CD4-positive, alpha-beta T cell (primary cell): Measurements from ENCODE around the gene RETREG3. TPM values are rescaled to one million over a fixed set of nuclear protein-coding genes. Genes with fewer than 3 reads are reported as not detected.
A peak's percentile ranks its signal among the peaks of the same experiment; 100 is the strongest.

Experiments
- ATAC-seq: fragments of 200-7000 bp; cut with Tn5 transposase; one replicate; pipeline ENCODE4 v1.10.0; 2022; ENCODE audit warnings: mild to moderate bottlenecking; ENCODE audit not compliant: poor library complexity
- CTCF ChIA-PET: fragments of 350-600 bp; sonication (Branson Sonifier 250); formaldehyde crosslinking; loops from one replicate; lab custom pipeline; 2021; ENCODE audit warnings: antibody characterized with exemption, inconsistent platforms; lab: Charles Lee
- POLR2A ChIA-PET: fragments of 350-600 bp; sonication (Branson Sonifier 250); formaldehyde crosslinking; loops from one replicate; lab custom pipeline; 2021; ENCODE audit warnings: antibody characterized with exemption, inconsistent platforms; lab: Charles Lee
- DNase-seq, 14 experiments: peaks; one replicate each; pipeline ENCODE4 v3.0.0-alpha.2; 2013 to 2020; ENCODE audit warnings: mixed read lengths in 2 of 14
- H3K27ac ChIP-seq, 2 donors: one replicate each; pipeline versions ENCODE4 v1.5.1 to v1.7.0; 2013; ENCODE audit warnings: low read length in 2 of 2, low read depth in 1 of 2, mild to moderate bottlenecking in 1 of 2
- H3K27me3 ChIP-seq, 2 experiments: 1 replicate in 1 of 2; 2 replicates in 1 of 2; pipeline versions ENCODE4 v1.6.1 to v1.7.0; 2013; ENCODE audit warnings: low read length in 2 of 2, control low read depth in 1 of 2, mild to moderate bottlenecking in 1 of 2, moderate library complexity in 1 of 2; ENCODE audit not compliant: insufficient read depth in 2 of 2, control insufficient read depth in 1 of 2
- H3K36me3 ChIP-seq: one replicate; pipeline ENCODE4 v1.6.1; 2013; ENCODE audit warnings: low read length, control low read depth; ENCODE audit not compliant: insufficient read depth
- H3K4me1 ChIP-seq: one replicate; pipeline ENCODE4 v1.6.1; 2013; ENCODE audit warnings: low read length, control low read depth; ENCODE audit not compliant: insufficient read depth
- H3K4me3 ChIP-seq: one replicate; pipeline ENCODE4 v1.5.1; 2013; ENCODE audit warnings: mild to moderate bottlenecking, low read length, moderate library complexity
- H3K9me3 ChIP-seq, 2 experiments: 1 replicate in 1 of 2; 2 replicates in 1 of 2; pipeline versions ENCODE4 v1.6.1 to v1.7.0; 2013; ENCODE audit warnings: low read length in 2 of 2, mild to moderate bottlenecking in 2 of 2, control low read depth in 1 of 2, moderate library complexity in 1 of 2; ENCODE audit not compliant: control insufficient read depth in 1 of 2, insufficient read depth in 1 of 2
- H3K27ac Mint-ChIP-seq: one replicate; pipeline ENCODE4 v1.8.0; 2020; ENCODE audit warnings: mixed read lengths
- H3K27me3 Mint-ChIP-seq: one replicate; pipeline ENCODE4 v1.8.0; 2021; ENCODE audit warnings: mixed read lengths
- H3K36me3 Mint-ChIP-seq: one replicate; pipeline ENCODE4 v1.8.0; 2021; ENCODE audit warnings: low read depth, mixed read lengths
- H3K4me1 Mint-ChIP-seq: one replicate; pipeline ENCODE4 v1.8.0; 2021; ENCODE audit warnings: low read depth, mixed read lengths
- H3K4me3 Mint-ChIP-seq: one replicate; pipeline ENCODE4 v1.8.0; 2020; ENCODE audit warnings: mild to moderate bottlenecking, mixed read lengths
- H3K9me3 Mint-ChIP-seq: one replicate; pipeline ENCODE4 v1.8.0; 2020; ENCODE audit warnings: mixed read lengths
- intact Hi-C, 2 experiments: fragments of 100-400 bp; cut with DNase I in 1 of 2; cut with micrococcal nuclease in 1 of 2; formaldehyde crosslinking; loops; one replicate each; pipeline versions ENCODE4 v1.15.1 to v1.9.0; 2023 to 2025; cut with DNase I, micrococcal nuclease
- total RNA-seq, 174 experiments: library from RNA in 2 of 174; stranded (reverse) in 2 of 174; gene quantifications; one replicate each; pipeline ENCODE4 v1.2.3 and lab custom pipeline; 2021 to 2026
- TF ChIP-seq, protein P1 (sequence below): fragments of 200-600 bp; IDR thresholded peaks from one replicate; pipeline ENCODE4 v1.8.0; 2022; ENCODE audit warnings: antibody characterized with exemption, mild to moderate bottlenecking

RETREG3 gene
- total RNA-seq, 2 experiments from 2014 or later = 46.7 to 48.7 TPM

DNA sequence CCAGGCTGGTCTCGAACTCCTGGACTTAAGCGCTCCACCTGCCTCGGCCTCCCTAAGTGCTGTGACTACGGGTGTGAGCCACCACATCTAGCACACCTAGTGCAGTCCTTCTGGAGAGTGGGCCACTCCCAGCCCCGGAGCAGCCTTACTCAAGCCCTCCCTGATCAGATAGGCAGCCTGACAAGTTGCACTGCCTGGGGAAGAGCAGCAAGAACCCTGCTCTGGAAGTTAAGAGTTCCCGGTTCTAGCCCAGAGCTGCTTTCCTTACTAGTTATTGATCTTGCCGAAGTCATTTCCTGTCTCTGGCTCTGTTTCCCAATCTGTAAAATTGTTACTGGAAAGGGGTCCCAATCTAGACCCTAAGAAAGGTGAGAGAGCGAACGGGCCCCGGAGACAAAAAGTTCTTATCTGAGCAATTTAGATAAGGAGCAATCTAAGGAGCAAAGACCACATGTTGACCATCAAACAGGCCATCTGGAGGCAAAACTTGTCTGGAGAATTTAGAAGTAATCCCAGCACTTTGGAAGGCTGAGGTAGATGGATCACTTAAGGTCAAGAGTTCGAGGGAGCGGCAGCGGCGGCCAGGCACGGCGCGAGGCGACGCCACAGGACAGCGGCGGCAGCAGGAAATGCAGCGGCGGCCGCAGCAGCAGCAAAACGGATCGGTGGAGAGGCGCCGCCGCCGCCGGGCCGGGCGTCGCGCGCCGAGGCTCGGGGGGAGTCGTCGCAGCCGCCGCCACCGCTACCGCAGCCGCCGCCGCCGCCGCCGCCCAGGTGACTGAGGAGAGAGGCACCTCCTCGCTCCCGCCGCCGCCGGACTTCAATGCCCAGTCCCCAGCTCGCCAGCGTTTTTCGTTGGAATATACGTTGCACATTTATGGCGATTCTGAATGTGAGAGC lies 77.5 kb downstream of the RETREG3 start:
- Histone ChIP-seq H3K4me1 (peaks cover 56% of the 10 kb centered on the region), H3K9me3 (no peaks in the 10 kb centered on the region), H3K36me3 (no peaks in the 10 kb centered on the region), H3K4me3 (peak overlapping the region; percentile 54), H3K27ac (no peak overlapping the region), H3K27me3 (no peaks in the 10 kb centered on the region)
- peak in 12 of 14 experiments; percentile 26 to 80 (median 51) for DNase-seq
- ATAC-seq = peak; percentile 41
- CTCF ChIA-PET = interaction anchor here (2.2 to 3.3 kb wide), 2 partner anchors 9 to 46 kb away, joined by 7 to 12 read pairs; partner anchors contain the start of gene PSMC3IP
- Mint-ChIP-seq H3K4me3 (peak overlapping the region; percentile 82), H3K9me3 (no peaks in the 10 kb centered on the region), H3K4me1 (peaks cover 51% of the 10 kb centered on the region), H3K27ac (peak overlapping the region; percentile 79), H3K27me3 (no peaks in the 10 kb centered on the region), H3K36me3 (no peaks in the 10 kb centered on the region)
- TF ChIP-seq, protein P1, sequence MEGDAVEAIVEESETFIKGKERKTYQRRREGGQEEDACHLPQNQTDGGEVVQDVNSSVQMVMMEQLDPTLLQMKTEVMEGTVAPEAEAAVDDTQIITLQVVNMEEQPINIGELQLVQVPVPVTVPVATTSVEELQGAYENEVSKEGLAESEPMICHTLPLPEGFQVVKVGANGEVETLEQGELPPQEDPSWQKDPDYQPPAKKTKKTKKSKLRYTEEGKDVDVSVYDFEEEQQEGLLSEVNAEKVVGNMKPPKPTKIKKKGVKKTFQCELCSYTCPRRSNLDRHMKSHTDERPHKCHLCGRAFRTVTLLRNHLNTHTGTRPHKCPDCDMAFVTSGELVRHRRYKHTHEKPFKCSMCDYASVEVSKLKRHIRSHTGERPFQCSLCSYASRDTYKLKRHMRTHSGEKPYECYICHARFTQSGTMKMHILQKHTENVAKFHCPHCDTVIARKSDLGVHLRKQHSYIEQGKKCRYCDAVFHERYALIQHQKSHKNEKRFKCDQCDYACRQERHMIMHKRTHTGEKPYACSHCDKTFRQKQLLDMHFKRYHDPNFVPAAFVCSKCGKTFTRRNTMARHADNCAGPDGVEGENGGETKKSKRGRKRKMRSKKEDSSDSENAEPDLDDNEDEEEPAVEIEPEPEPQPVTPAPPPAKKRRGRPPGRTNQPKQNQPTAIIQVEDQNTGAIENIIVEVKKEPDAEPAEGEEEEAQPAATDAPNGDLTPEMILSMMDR = peak; percentile 37
- POLR2A ChIA-PET = interaction anchor here (1.0 to 1.7 kb wide), 2 partner anchors 17 to 78 kb away, joined by 4 to 6 read pairs; partner anchors contain the start of genes RETREG3 and TUBG1
- intact Hi-C loops = loop anchor here in 1 of 2 experiments (2.0 kb wide), 1 partner anchor 23 kb away; no protein-coding TSS in a partner anchor

DNA sequence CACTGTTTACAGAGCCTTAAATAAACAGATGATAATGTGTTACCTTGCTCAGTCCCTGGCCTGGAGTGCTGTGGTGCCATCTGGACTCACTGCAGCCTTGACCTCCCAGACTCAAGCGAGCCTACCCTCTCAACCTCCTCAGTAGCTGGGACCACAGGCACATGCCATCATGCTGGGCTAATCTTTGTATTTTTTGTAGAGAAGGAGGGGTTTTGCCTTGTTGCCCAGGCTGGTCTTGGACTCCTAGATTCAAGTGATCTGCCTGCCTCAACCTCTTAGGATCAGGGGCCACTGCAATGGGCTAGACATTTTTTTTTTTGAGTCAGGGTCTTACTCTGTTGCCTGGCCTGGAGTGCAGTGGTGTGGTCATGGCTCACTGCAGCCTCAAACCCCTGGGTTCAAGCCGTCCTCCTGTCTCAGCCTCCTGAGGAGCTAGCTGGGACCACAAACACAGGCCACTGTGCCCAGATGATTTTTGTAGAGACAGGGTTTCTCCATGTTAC lies 78.2 kb downstream of the RETREG3 start:
- Histone ChIP-seq H3K4me1 (peaks cover 54% of the 10 kb centered on the region), H3K27me3 (no peaks in the 10 kb centered on the region), H3K27ac (no peak overlapping the region), H3K36me3 (no peaks in the 10 kb centered on the region), H3K9me3 (no peaks in the 10 kb centered on the region), H3K4me3 (no peak overlapping the region)
- DNase-seq = no peak
- ChIA-PET POLR2A (interaction anchor here (0.6 to 1.7 kb wide), 7 partner anchors 10 to 841 kb away, joined by 3 to 12 read pairs (median 4); partner anchors contain the start of genes RETREG3, STAT3 and TUBG1), CTCF (interaction anchor here (1.1 to 3.3 kb wide), 3 partner anchors 10 to 47 kb away, joined by 4 to 12 read pairs (median 7); partner anchors contain the start of gene PSMC3IP)
- Mint-ChIP-seq H3K4me1 (peaks cover 49% of the 10 kb centered on the region), H3K36me3 (no peaks in the 10 kb centered on the region), H3K27ac (peak overlapping the region; percentile 79), H3K9me3 (no peaks in the 10 kb centered on the region), H3K4me3 (peak overlapping the region; percentile 82), H3K27me3 (no peaks in the 10 kb centered on the region)
- no peak for ATAC-seq
- intact Hi-C loops = loop anchor here in 1 of 2 experiments (2.0 kb wide), 1 partner anchor 24 kb away; no protein-coding TSS in a partner anchor
- TF ChIP-seq, protein P1 = no peak

Other genes with a start within 250 kb of the RETREG3 start
- gene STAT3, start 220.9 kb downstream of the RETREG3 start, total RNA-seq = 100 to 1,000 TPM; 315 to 319 TPM
- under 1 TPM; 0.14 to 0.16 TPM for gene CAVIN1, start 186.1 kb downstream of the RETREG3 start, total RNA-seq
- gene ATP6V0A1, start 150.5 kb downstream of the RETREG3 start, total RNA-seq = 10 to 100 TPM; 10.4 to 14.4 TPM
- 1 to 10 TPM; 7.8 TPM for gene NAGLU, start 73.1 kb downstream of the RETREG3 start, total RNA-seq
- under 1 TPM; 0.80 to 0.81 TPM for gene HSD17B1, start 56.5 kb downstream of the RETREG3 start, total RNA-seq
- 10 to 100 TPM; 37.8 to 40.7 TPM for gene COASY, start 47.2 kb downstream of the RETREG3 start, total RNA-seq
- gene MLX, start 42.3 kb downstream of the RETREG3 start, total RNA-seq = 10 to 100 TPM; 29.2 to 32.1 TPM
- gene PSMC3IP, start 31.6 kb downstream of the RETREG3 start, total RNA-seq = 1 to 10 TPM; 2.6 to 3.4 TPM
- 1 to 10 TPM; 7.3 to 8.5 TPM for gene TUBG1, start 309 bp upstream of the RETREG3 start, total RNA-seq
- gene TUBG2, start 49.9 kb upstream of the RETREG3 start, total RNA-seq = 1 to 10 TPM; 9.0 to 9.7 TPM
- 1 to 10 TPM in 1 of 2 experiments, under 1 TPM in 1; 0.60 to 1.1 TPM for gene PLEKHH3, start 67.6 kb upstream of the RETREG3 start, total RNA-seq
- gene CCR10, start 72.5 kb upstream of the RETREG3 start, total RNA-seq = 1 to 10 TPM; 1.5 to 2.4 TPM
- 1 to 10 TPM; 4.4 to 4.5 TPM for gene CNTNAP1, start 73.2 kb upstream of the RETREG3 start, total RNA-seq
- gene EZH1, start 135.7 kb upstream of the RETREG3 start, total RNA-seq = 10 to 100 TPM; 73.3 to 76.1 TPM
- not detected for gene RAMP2, start 151.9 kb upstream of the RETREG3 start, total RNA-seq
- gene VPS25, start 164.1 kb upstream of the RETREG3 start, total RNA-seq = 10 to 100 TPM; 40.6 to 45.7 TPM
- gene WNK4, start 171.2 kb upstream of the RETREG3 start, total RNA-seq = under 1 TPM; 0.42 to 0.74 TPM
- gene COA3, start 189.3 kb upstream of the RETREG3 start, total RNA-seq = 1 to 10 TPM; 4.0 to 4.5 TPM
- not detected for gene CNTD1, start 189.5 kb upstream of the RETREG3 start, total RNA-seq
- gene BECN1, start 214.9 kb upstream of the RETREG3 start, total RNA-seq = 100 to 1,000 TPM; 130 to 138 TPM
- gene PSME3, start 224.0 kb upstream of the RETREG3 start, total RNA-seq = 10 to 100 TPM; 62.1 to 62.5 TPM
- 1 to 10 TPM; 2.5 to 2.9 TPM for gene AOC2, start 235.2 kb upstream of the RETREG3 start, total RNA-seq
- 1 to 10 TPM in 1 of 2 experiments, under 1 TPM in 1; 0.78 to 1.0 TPM for gene AOC3, start 241.8 kb upstream of the RETREG3 start, total RNA-seq